SK-N-SH (cell line): ENCODE measurements around the gene CCDC149. TPM values are rescaled to one million over a fixed set of nuclear protein-coding genes. Genes with fewer than 3 reads are reported as not detected.

Source experiments
- CTCF ChIA-PET: fragments of 300-600, 350-600 bp; formaldehyde crosslinking; extraction: SDS; loops from one replicate; lab custom pipeline; 2021; lab: Yijun Ruan, JAX
- POLR2A ChIA-PET: fragments of 350-600 bp; sonication (Branson Sonifier 250); formaldehyde crosslinking; extraction: SDS; loops from one replicate; lab custom pipeline; 2020; ENCODE audit warnings: antibody characterized with exemption, inconsistent platforms; lab: Yijun Ruan, JAX
- DNase-seq: peaks from one replicate; pipeline ENCODE4 v3.0.0; 2012
- H2AFZ ChIP-seq: fragments of 200-600 bp; sonication (generic); 2 replicates; pipeline ENCODE4 v1.8.1; 2016; ENCODE audit warnings: antibody characterized with exemption, mild to moderate bottlenecking, low read depth
- H3F3A ChIP-seq: fragments of 200-600 bp; sonication (generic); replicated peaks from 2 replicates; pipeline ENCODE3; 2016; ENCODE audit warnings: antibody characterized with exemption, mild to moderate bottlenecking; ENCODE audit not compliant: insufficient read depth
- H3K27ac ChIP-seq, 2 experiments: fragments of 200-500 bp in 1 of 2; fragments of 200-600 bp in 1 of 2; sonication (Bioruptor generic) in 1 of 2; sonication (generic), shearing (Covaris generic) in 1 of 2; 2 replicates each; pipeline versions ENCODE4 v1.5.1 to v1.6.1; 2014 to 2016; ENCODE audit warnings: low read depth in 2 of 2, inconsistent platforms in 1 of 2, low read length in 1 of 2, mild to moderate bottlenecking in 1 of 2, mixed read lengths in 1 of 2
- H3K27me3 ChIP-seq: fragments of 200-600 bp; sonication (generic), shearing (Covaris generic); 2 replicates; pipeline ENCODE4 v1.6.1; 2016; ENCODE audit warnings: mixed run types; ENCODE audit not compliant: insufficient read depth
- H3K36me3 ChIP-seq, 2 experiments: fragments of 200-500 bp in 1 of 2; fragments of 200-600 bp in 1 of 2; sonication (Bioruptor generic) in 1 of 2; sonication (generic) in 1 of 2; replicated peaks in 1 of 2; 2 replicates each; pipeline versions ENCODE3 to v1.5.1; 2014 to 2016; ENCODE audit warnings: low read length in 1 of 2, mild to moderate bottlenecking in 1 of 2; ENCODE audit not compliant: insufficient read depth in 2 of 2, control insufficient read depth in 1 of 2
- H3K4me1 ChIP-seq, 2 experiments: fragments of 200-500 bp in 1 of 2; fragments of 200-600 bp in 1 of 2; sonication (Bioruptor generic) in 1 of 2; sonication (generic), shearing (Covaris generic) in 1 of 2; 2 replicates each; pipeline versions ENCODE4 v1.5.1 to v1.6.1; 2014 to 2016; ENCODE audit warnings: low read depth in 1 of 2, low read length in 1 of 2, mixed run types in 1 of 2; ENCODE audit not compliant: insufficient read depth in 2 of 2, control insufficient read depth in 1 of 2
- H3K4me2 ChIP-seq: fragments of 200-600 bp; sonication (generic), shearing (Covaris generic); 2 replicates; pipeline ENCODE4 v1.6.1; 2017; ENCODE audit warnings: mixed run types
- H3K4me3 ChIP-seq, 2 experiments: fragments of 200-500 bp in 1 of 2; fragments of 200-600 bp in 1 of 2; sonication (Bioruptor generic) in 1 of 2; sonication (generic), shearing (Covaris generic) in 1 of 2; 2 replicates each; pipeline versions ENCODE4 v1.5.1 to v1.8.1; 2014 to 2016; ENCODE audit warnings: low read depth in 2 of 2, inconsistent platforms in 1 of 2, low read length in 1 of 2, mild to moderate bottlenecking in 1 of 2, mixed read lengths in 1 of 2, moderate library complexity in 1 of 2
- H3K79me2 ChIP-seq: fragments of 200-600 bp; sonication (generic); 2 replicates; pipeline ENCODE4 v1.8.1; 2017; ENCODE audit warnings: mild to moderate bottlenecking; ENCODE audit not compliant: insufficient read depth
- H3K9ac ChIP-seq: fragments of 200-600 bp; sonication (generic); 2 replicates; pipeline ENCODE4 v1.6.1; 2017; ENCODE audit warnings: mixed run types
- H3K9me2 ChIP-seq: fragments of 200-600 bp; sonication (generic); 2 replicates; pipeline ENCODE4 v1.6.1; 2017; ENCODE audit warnings: mixed run types
- H3K9me3 ChIP-seq: fragments of 200-600 bp; sonication (generic); 2 replicates; pipeline ENCODE4 v1.6.1; 2017; ENCODE audit warnings: mixed run types, mild to moderate bottlenecking, moderate library complexity
- H4K20me1 ChIP-seq: fragments of 200-600 bp; sonication (generic); 2 replicates; pipeline ENCODE4 v1.6.1; 2017; ENCODE audit warnings: mild to moderate bottlenecking, mixed run types; ENCODE audit not compliant: insufficient read depth
- CHD2 ChIP-seq: fragments of 150-350 bp; IDR thresholded peaks from 2 replicates; pipeline ENCODE4 v1.6.1; 2018; ENCODE audit warnings: low read length; ENCODE audit not compliant: partially characterized antibody
- ELF1 ChIP-seq: IDR thresholded peaks from 2 replicates; pipeline ENCODE4 v1.4.0; 2012
- EP300 ChIP-seq, 2 experiments: IDR thresholded peaks; 2 replicates each; pipeline versions ENCODE4 v1.4.0 to v1.6.1; 2012; ENCODE audit warnings: borderline replicate concordance in 1 of 2, low read depth in 1 of 2, low read length in 1 of 2
- FOSL2 ChIP-seq: IDR thresholded peaks from 2 replicates; pipeline ENCODE4 v1.4.0; 2012; ENCODE audit warnings: low read depth, mild to moderate bottlenecking, moderate library complexity, borderline replicate concordance
- GABPA ChIP-seq: IDR thresholded peaks from 2 replicates; pipeline ENCODE4 v1.4.0; 2012; ENCODE audit warnings: low read depth, mild to moderate bottlenecking
- IRF3 ChIP-seq: fragments of 150-350 bp; IDR thresholded peaks from 2 replicates; pipeline ENCODE4 v1.6.1; 2016; ENCODE audit warnings: mild to moderate bottlenecking, low read depth, low read length
- MEF2A ChIP-seq: IDR thresholded peaks from 2 replicates; pipeline ENCODE4 v1.4.0; 2012; ENCODE audit warnings: low read depth, borderline replicate concordance
- PBX3 ChIP-seq: IDR thresholded peaks from 2 replicates; pipeline ENCODE4; 2012
- RAD21 ChIP-seq: IDR thresholded peaks from 2 replicates; pipeline ENCODE4 v1.6.1; 2012; ENCODE audit warnings: mild to moderate bottlenecking, low read length
- RCOR1 ChIP-seq: fragments of 150-350 bp; IDR thresholded peaks from 2 replicates; pipeline ENCODE4 v1.6.1; 2017; ENCODE audit warnings: antibody characterized with exemption, low read length
- RFX5 ChIP-seq: IDR thresholded peaks from 2 replicates; pipeline ENCODE4 v1.6.1; 2012; ENCODE audit warnings: mild to moderate bottlenecking, improper control_type of control experiment, low read length
- RXRA ChIP-seq: IDR thresholded peaks from 2 replicates; pipeline ENCODE4 v1.4.0; 2012; ENCODE audit warnings: low read depth, mild to moderate bottlenecking, borderline replicate concordance
- TAF1 ChIP-seq: IDR thresholded peaks from 2 replicates; pipeline ENCODE4 v1.6.1; 2012; ENCODE audit warnings: low read depth, mild to moderate bottlenecking, low read length, moderate library complexity, borderline replicate concordance
- TEAD4 ChIP-seq: IDR thresholded peaks from 2 replicates; pipeline ENCODE4 v1.4.0; 2012; ENCODE audit warnings: mild to moderate bottlenecking, borderline replicate concordance; ENCODE audit not compliant: insufficient read depth
- USF1 ChIP-seq: IDR thresholded peaks from 2 replicates; pipeline ENCODE4 v1.4.0; 2012; ENCODE audit warnings: low read depth, borderline replicate concordance
- YY1 ChIP-seq: IDR thresholded peaks from 2 replicates; pipeline ENCODE4 v1.4.0; 2012; ENCODE audit warnings: low read depth, mild to moderate bottlenecking
- WGBS: methylation state at CpG from one replicate; pipeline ENCODE4 v1.1.6; 2017; ENCODE audit warnings: low lambda C conversion rate; 5-methylcytosine and 5-hydroxymethylcytosine counted together
- polyA plus RNA-seq, 3 experiments: library from polyadenylated mRNA; depleted of rRNA; stranded (reverse); fragments of >200 nt; gene quantifications; 2 replicates each; pipeline ENCODE4 v1.2.3, GENCODE V29; 2012
- TF ChIP-seq, protein P1 (sequence below): IDR thresholded peaks from 2 replicates; pipeline ENCODE4 v1.4.0; 2012; ENCODE audit warnings: low read depth
- TF ChIP-seq, protein P2 (sequence below): fragments of 200-600 bp; sonication (generic); IDR thresholded peaks from 2 replicates; pipeline ENCODE4 v1.6.1; 2017; ENCODE audit warnings: antibody characterized with exemption, mild to moderate bottlenecking, moderate library complexity
- TF ChIP-seq, protein P3 (sequence below): IDR thresholded peaks from 2 replicates; pipeline ENCODE4 v1.6.1; 2012; ENCODE audit warnings: mild to moderate bottlenecking, low read depth, low read length, moderate library complexity

The CCDC149 gene
- polyA plus RNA-seq, 1 of the 3 experiments (the other 2 are of a cell fraction) = 5.5 TPM

- WGBS = 24% methylated on average over 4 of the region's 4 CpGs
- Histone ChIP-seq H2AFZ (no peak overlapping the region), H3K27ac (no peak overlapping the region), H3K9me2 (no peaks in the 10 kb centered on the region), H4K20me1 (no peaks in the 10 kb centered on the region), H3F3A (peaks cover 14% of the 10 kb centered on the region), H3K4me2 (no peak overlapping the region), H3K36me3 (no peaks in the 10 kb centered on the region), H3K9me3 (no peaks in the 10 kb centered on the region), H3K27me3 (no peaks in the 10 kb centered on the region), H3K4me3 (no peak overlapping the region), H3K9ac (no peak overlapping the region), H3K4me1 (0 out of 4 replicates have a peak, but pooled peaks cover 0 to 8% of the 10 kb centered on the region in 2 experiments), H3K79me2 (no peaks in the 10 kb centered on the region)
- no peak for DNase-seq
- CTCF ChIA-PET = no interaction called here
- POLR2A ChIA-PET = no interaction called here
- TF ChIP-seq ELF1 = no peak
- no peak for TF ChIP-seq YY1
- no peak for TF ChIP-seq USF1
- TF ChIP-seq, protein P1, sequence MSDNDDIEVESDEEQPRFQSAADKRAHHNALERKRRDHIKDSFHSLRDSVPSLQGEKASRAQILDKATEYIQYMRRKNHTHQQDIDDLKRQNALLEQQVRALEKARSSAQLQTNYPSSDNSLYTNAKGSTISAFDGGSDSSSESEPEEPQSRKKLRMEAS = no peak
- TF ChIP-seq CHD2 = no peak
- TF ChIP-seq TEAD4 = no peak
- no peak for TF ChIP-seq RFX5
- TF ChIP-seq, protein P2, sequence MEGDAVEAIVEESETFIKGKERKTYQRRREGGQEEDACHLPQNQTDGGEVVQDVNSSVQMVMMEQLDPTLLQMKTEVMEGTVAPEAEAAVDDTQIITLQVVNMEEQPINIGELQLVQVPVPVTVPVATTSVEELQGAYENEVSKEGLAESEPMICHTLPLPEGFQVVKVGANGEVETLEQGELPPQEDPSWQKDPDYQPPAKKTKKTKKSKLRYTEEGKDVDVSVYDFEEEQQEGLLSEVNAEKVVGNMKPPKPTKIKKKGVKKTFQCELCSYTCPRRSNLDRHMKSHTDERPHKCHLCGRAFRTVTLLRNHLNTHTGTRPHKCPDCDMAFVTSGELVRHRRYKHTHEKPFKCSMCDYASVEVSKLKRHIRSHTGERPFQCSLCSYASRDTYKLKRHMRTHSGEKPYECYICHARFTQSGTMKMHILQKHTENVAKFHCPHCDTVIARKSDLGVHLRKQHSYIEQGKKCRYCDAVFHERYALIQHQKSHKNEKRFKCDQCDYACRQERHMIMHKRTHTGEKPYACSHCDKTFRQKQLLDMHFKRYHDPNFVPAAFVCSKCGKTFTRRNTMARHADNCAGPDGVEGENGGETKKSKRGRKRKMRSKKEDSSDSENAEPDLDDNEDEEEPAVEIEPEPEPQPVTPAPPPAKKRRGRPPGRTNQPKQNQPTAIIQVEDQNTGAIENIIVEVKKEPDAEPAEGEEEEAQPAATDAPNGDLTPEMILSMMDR = no peak
- no peak for TF ChIP-seq TAF1
- TF ChIP-seq, protein P3, sequence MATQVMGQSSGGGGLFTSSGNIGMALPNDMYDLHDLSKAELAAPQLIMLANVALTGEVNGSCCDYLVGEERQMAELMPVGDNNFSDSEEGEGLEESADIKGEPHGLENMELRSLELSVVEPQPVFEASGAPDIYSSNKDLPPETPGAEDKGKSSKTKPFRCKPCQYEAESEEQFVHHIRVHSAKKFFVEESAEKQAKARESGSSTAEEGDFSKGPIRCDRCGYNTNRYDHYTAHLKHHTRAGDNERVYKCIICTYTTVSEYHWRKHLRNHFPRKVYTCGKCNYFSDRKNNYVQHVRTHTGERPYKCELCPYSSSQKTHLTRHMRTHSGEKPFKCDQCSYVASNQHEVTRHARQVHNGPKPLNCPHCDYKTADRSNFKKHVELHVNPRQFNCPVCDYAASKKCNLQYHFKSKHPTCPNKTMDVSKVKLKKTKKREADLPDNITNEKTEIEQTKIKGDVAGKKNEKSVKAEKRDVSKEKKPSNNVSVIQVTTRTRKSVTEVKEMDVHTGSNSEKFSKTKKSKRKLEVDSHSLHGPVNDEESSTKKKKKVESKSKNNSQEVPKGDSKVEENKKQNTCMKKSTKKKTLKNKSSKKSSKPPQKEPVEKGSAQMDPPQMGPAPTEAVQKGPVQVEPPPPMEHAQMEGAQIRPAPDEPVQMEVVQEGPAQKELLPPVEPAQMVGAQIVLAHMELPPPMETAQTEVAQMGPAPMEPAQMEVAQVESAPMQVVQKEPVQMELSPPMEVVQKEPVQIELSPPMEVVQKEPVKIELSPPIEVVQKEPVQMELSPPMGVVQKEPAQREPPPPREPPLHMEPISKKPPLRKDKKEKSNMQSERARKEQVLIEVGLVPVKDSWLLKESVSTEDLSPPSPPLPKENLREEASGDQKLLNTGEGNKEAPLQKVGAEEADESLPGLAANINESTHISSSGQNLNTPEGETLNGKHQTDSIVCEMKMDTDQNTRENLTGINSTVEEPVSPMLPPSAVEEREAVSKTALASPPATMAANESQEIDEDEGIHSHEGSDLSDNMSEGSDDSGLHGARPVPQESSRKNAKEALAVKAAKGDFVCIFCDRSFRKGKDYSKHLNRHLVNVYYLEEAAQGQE = no peak
- no peak for TF ChIP-seq RAD21
- TF ChIP-seq RXRA = no peak
- TF ChIP-seq EP300 (IDR thresholded peaks at IDR 0.05; ENCODE audit: borderline replicate concordance in 1 of 2, low read depth in 1 of 2, low read length in 1 of 2) = no peak
- TF ChIP-seq PBX3 = no peak
- no peak for TF ChIP-seq RCOR1
- TF ChIP-seq IRF3 = no peak
- no peak for TF ChIP-seq FOSL2
- no peak for TF ChIP-seq MEF2A
- no peak for TF ChIP-seq GABPA
Measured at GRCh38 chr4:24927049-24927448, 14.2 kb upstream of the CCDC149 start.
